DND-41 (cell line): Measurements from ENCODE around the gene AMTN.

Experiments used
- ATAC-seq: fragments of 200-7000 bp; cut with Tn5 transposase; 3 replicates; pipeline ENCODE4 v1.9.1; 2021; ENCODE audit warnings: low read depth; ENCODE audit not compliant: insufficient read depth
- DNase-seq: peaks from one replicate; pipeline ENCODE4 v3.0.0-alpha.2; 2020
- H2AFZ ChIP-seq: 2 replicates; pipeline ENCODE4 v1.6.0; 2012; ENCODE audit warnings: low read depth, low read length
- H3K27ac ChIP-seq: 2 replicates; pipeline ENCODE4 v1.5.1; 2012; ENCODE audit warnings: low read length, inconsistent platforms
- H3K27me3 ChIP-seq: fragments of 200-600 bp; sonication (generic); 2 replicates; pipeline ENCODE4 v1.6.0; 2012; ENCODE audit warnings: low read length, mild to moderate bottlenecking, inconsistent platforms; ENCODE audit not compliant: insufficient read depth, poor library complexity
- H3K36me3 ChIP-seq: 2 replicates; pipeline ENCODE4 v1.5.1; 2012; ENCODE audit warnings: low read length, inconsistent platforms; ENCODE audit not compliant: insufficient read depth
- H3K4me1 ChIP-seq: 2 replicates; pipeline ENCODE4 v1.5.1; 2012; ENCODE audit warnings: mild to moderate bottlenecking, low read length; ENCODE audit not compliant: insufficient read depth
- H3K4me2 ChIP-seq: 2 replicates; pipeline ENCODE4 v1.6.0; 2012; ENCODE audit warnings: mild to moderate bottlenecking, moderate library complexity, low read length, inconsistent platforms; ENCODE audit not compliant: insufficient read depth
- H3K4me3 ChIP-seq, 2 experiments: fragments of 200-600 bp in 1 of 2; shearing (Covaris generic) in 1 of 2; 2 replicates each; pipeline ENCODE4 v1.5.1; 2012 to 2016; ENCODE audit warnings: inconsistent platforms in 2 of 2, low read length in 2 of 2, mild to moderate bottlenecking in 2 of 2, low read depth in 1 of 2, moderate library complexity in 1 of 2
- H3K79me2 ChIP-seq: 2 replicates; pipeline ENCODE4 v1.6.0; 2012; ENCODE audit warnings: low read length, inconsistent platforms; ENCODE audit not compliant: insufficient read depth
- H3K9ac ChIP-seq: 2 replicates; pipeline ENCODE4 v1.6.0; 2012; ENCODE audit warnings: low read depth, mild to moderate bottlenecking, inconsistent platforms, low read length, moderate library complexity
- H3K9me3 ChIP-seq: 2 replicates; pipeline ENCODE4 v1.5.1; 2012; ENCODE audit warnings: low read length, moderate library complexity, mild to moderate bottlenecking, inconsistent platforms; ENCODE audit not compliant: insufficient read depth, severe bottlenecking
- H4K20me1 ChIP-seq: 2 replicates; pipeline ENCODE4 v1.6.0; 2012; ENCODE audit warnings: low read length; ENCODE audit not compliant: insufficient read depth
- CTCF ChIP-seq: IDR thresholded peaks from 2 replicates; pipeline ENCODE4 v1.5.1; 2012; ENCODE audit warnings: borderline replicate concordance, low read length, moderate library complexity, mild to moderate bottlenecking; ENCODE audit not compliant: poor library complexity, severe bottlenecking; ENCODE audit errors: extremely low read depth
- EZH2 ChIP-seq: IDR thresholded peaks from 3 replicates; pipeline ENCODE4 v1.6.1; 2012; ENCODE audit warnings: borderline replicate concordance, low read depth, mild to moderate bottlenecking, moderate library complexity, low read length, inconsistent platforms; ENCODE audit not compliant: severe bottlenecking

AMTN gene

DNA sequence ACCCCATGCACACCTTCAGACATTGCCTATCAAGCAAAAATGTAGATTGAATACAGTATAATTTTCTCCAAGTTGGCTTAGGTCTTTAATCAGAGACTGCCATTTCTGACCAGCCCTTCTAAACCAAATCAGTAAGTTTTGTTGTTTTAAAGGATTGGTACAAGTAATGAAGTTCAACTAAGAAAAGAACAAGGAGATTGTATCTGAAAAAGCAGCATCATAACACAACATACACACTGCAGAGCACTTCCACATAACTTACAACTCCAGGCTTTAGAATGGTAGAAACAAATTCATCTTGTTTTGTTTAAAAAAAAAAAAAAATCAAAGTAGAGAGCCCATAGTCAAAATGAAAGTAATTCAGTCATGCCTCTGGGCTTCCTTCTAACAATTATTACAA is 57.6 kb downstream of the AMTN start:
- Histone ChIP-seq H3K27ac (no peak overlapping the region), H3K9ac (no peak overlapping the region), H3K4me2 (no peak overlapping the region), H2AFZ (no peak overlapping the region), H3K27me3 (no peaks in the 10 kb centered on the region), H3K9me3 (no peaks in the 10 kb centered on the region), H3K4me3 (no peak overlapping the region), H4K20me1 (no peaks in the 10 kb centered on the region), H3K4me1 (no peaks in the 10 kb centered on the region), H3K36me3 (no peaks in the 10 kb centered on the region), H3K79me2 (no peaks in the 10 kb centered on the region)
- DNase-seq: no peak
- no peak for ATAC-seq
- TF ChIP-seq EZH2 (no peak), CTCF (no peak)

GRCh38 chr4:70577220-70577927 is 59.0 kb downstream of the AMTN start:
- no peak overlapping the region for H3K9ac ChIP-seq
- ATAC-seq (no peak), DNase-seq (no peak)
- H4K20me1 ChIP-seq: no peaks in the 10 kb centered on the region
- no peak overlapping the region for H2AFZ ChIP-seq
- H3K27ac ChIP-seq: no peak overlapping the region
- H3K4me2 ChIP-seq: no peak overlapping the region
- TF ChIP-seq CTCF: no peak
- no peak for TF ChIP-seq EZH2
- H3K36me3 ChIP-seq: no peaks in the 10 kb centered on the region
- H3K4me3 ChIP-seq: no peak overlapping the region
- H3K27me3 ChIP-seq: no peaks in the 10 kb centered on the region
- no peaks in the 10 kb centered on the region for H3K9me3 ChIP-seq
- no peaks in the 10 kb centered on the region for H3K4me1 ChIP-seq
- H3K79me2 ChIP-seq: no peaks in the 10 kb centered on the region

GRCh38 chr4:70581980-70582379 is 63.6 kb downstream of the AMTN start:
- H3K4me1 ChIP-seq: no peaks in the 10 kb centered on the region
- TF ChIP-seq CTCF (no peak), EZH2 (no peak)

More at GRCh38 chr4:70581980-70582379, 63.6 kb downstream of the AMTN start:
- no peak overlapping the region for H3K27ac ChIP-seq
- H3K36me3 ChIP-seq: no peaks in the 10 kb centered on the region
- ATAC-seq (no peak), DNase-seq (no peak)
- H3K4me3 ChIP-seq: no peak overlapping the region
- H3K79me2 ChIP-seq: no peaks in the 10 kb centered on the region
- H3K4me2 ChIP-seq: no peak overlapping the region
- no peaks in the 10 kb centered on the region for H3K9me3 ChIP-seq
- H4K20me1 ChIP-seq: no peaks in the 10 kb centered on the region
- no peak overlapping the region for H2AFZ ChIP-seq
- H3K27me3 ChIP-seq: no peaks in the 10 kb centered on the region
- H3K9ac ChIP-seq: no peak overlapping the region
